ENCODE data around the gene GIN1.

GRCh38 chr5:103093727-103094126, 26.2 kb downstream of the GIN1 start:
- TF ChIP-seq, protein P1, sequence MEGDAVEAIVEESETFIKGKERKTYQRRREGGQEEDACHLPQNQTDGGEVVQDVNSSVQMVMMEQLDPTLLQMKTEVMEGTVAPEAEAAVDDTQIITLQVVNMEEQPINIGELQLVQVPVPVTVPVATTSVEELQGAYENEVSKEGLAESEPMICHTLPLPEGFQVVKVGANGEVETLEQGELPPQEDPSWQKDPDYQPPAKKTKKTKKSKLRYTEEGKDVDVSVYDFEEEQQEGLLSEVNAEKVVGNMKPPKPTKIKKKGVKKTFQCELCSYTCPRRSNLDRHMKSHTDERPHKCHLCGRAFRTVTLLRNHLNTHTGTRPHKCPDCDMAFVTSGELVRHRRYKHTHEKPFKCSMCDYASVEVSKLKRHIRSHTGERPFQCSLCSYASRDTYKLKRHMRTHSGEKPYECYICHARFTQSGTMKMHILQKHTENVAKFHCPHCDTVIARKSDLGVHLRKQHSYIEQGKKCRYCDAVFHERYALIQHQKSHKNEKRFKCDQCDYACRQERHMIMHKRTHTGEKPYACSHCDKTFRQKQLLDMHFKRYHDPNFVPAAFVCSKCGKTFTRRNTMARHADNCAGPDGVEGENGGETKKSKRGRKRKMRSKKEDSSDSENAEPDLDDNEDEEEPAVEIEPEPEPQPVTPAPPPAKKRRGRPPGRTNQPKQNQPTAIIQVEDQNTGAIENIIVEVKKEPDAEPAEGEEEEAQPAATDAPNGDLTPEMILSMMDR (IDR thresholded peaks at IDR 0.05) = no peak
- TF ChIP-seq POLR2A (IDR thresholded peaks at IDR 0.05) = no peak

Data from body of pancreas (tissue), 4 donors.